Measurements from ENCODE around the gene GP1BB. TPM values are rescaled to one million over a fixed set of nuclear protein-coding genes. Genes with fewer than 3 reads are reported as not detected.

Gene GP1BB
- total RNA-seq, 1 donor from 2014 or later = 2.4 TPM

DNA sequence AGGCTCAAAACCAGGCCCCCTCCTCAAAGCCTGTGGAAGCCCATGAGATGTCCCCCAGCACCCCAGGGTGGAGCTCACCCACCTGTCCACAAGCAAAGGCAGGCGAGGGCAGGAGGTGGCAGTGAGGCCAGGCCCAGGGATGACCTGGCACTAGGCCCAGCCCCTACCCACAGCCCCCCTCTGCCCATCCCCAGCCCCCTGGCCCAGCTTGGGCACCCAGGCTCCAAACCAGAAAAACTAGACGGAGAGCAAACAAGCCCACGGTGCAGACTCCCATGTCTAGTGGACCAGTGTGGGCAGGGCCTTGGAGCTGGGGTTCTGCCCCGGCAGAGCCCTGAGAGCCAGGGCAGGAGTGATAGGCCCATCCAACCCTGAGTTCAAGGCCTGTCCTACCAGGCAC, 20.3 kb downstream of the GP1BB start:
- Mint-ChIP-seq H3K4me1 (ENCODE audit: unreplicated experiment) (peaks cover under 1% of the 10 kb centered on the region), H3K27me3 (no peaks in the 10 kb centered on the region), H3K4me3 (no peak overlapping the region), H3K27ac (no peak overlapping the region), H3K9me3 (no peaks in the 10 kb centered on the region), H3K36me3 (no peaks in the 10 kb centered on the region)
- no peak for DNase-seq (ENCODE audit: extremely low spot score, unreplicated experiment)
- TF ChIP-seq, protein P1, sequence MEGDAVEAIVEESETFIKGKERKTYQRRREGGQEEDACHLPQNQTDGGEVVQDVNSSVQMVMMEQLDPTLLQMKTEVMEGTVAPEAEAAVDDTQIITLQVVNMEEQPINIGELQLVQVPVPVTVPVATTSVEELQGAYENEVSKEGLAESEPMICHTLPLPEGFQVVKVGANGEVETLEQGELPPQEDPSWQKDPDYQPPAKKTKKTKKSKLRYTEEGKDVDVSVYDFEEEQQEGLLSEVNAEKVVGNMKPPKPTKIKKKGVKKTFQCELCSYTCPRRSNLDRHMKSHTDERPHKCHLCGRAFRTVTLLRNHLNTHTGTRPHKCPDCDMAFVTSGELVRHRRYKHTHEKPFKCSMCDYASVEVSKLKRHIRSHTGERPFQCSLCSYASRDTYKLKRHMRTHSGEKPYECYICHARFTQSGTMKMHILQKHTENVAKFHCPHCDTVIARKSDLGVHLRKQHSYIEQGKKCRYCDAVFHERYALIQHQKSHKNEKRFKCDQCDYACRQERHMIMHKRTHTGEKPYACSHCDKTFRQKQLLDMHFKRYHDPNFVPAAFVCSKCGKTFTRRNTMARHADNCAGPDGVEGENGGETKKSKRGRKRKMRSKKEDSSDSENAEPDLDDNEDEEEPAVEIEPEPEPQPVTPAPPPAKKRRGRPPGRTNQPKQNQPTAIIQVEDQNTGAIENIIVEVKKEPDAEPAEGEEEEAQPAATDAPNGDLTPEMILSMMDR (conservative IDR thresholded peaks at IDR 0.05) = no peak

DNA sequence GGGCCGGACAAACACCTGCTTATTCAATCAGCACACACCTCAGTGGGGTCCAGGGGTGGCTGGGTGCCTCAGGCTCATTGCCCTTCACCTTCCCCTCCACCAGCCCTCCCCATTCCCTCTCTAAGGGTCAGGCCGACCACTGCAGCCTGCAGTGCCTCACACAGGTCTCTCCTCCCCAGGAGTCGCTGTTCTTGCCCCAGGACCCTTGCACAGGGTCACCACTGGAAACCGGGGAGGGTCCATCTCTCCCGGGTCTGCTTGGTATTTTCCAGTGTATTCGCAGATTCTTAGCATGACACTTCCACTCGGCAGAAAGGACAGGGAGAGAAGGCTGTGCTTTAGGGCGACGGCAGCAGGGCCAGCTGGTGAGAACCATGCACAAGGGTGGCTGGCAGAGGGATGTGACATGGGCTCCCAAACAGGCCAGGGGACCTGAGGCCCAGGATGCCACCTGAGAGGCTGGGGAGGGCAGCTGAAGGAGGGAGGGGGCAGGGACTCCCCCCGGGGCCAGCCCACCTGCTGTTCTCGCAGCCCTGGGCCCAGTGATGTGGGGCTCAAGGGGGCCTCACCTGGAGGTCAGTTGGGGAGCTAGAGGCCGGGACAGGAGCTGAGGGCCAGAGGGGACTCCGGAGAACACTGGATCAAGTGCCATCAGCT, 21.1 kb downstream of the GP1BB start:
- H3K27ac Mint-ChIP-seq = no peak overlapping the region
- no peaks in the 10 kb centered on the region for H3K9me3 Mint-ChIP-seq
- peaks cover 5% of the 10 kb centered on the region for H3K4me1 Mint-ChIP-seq (ENCODE audit: unreplicated experiment)
- no peak for DNase-seq (ENCODE audit: extremely low spot score, unreplicated experiment)
- H3K36me3 Mint-ChIP-seq = no peaks in the 10 kb centered on the region
- TF ChIP-seq, protein P1 (conservative IDR thresholded peaks at IDR 0.05) = no peak
- H3K4me3 Mint-ChIP-seq = no peak overlapping the region
- peaks cover 4% of the 10 kb centered on the region for H3K27me3 Mint-ChIP-seq

DNA sequence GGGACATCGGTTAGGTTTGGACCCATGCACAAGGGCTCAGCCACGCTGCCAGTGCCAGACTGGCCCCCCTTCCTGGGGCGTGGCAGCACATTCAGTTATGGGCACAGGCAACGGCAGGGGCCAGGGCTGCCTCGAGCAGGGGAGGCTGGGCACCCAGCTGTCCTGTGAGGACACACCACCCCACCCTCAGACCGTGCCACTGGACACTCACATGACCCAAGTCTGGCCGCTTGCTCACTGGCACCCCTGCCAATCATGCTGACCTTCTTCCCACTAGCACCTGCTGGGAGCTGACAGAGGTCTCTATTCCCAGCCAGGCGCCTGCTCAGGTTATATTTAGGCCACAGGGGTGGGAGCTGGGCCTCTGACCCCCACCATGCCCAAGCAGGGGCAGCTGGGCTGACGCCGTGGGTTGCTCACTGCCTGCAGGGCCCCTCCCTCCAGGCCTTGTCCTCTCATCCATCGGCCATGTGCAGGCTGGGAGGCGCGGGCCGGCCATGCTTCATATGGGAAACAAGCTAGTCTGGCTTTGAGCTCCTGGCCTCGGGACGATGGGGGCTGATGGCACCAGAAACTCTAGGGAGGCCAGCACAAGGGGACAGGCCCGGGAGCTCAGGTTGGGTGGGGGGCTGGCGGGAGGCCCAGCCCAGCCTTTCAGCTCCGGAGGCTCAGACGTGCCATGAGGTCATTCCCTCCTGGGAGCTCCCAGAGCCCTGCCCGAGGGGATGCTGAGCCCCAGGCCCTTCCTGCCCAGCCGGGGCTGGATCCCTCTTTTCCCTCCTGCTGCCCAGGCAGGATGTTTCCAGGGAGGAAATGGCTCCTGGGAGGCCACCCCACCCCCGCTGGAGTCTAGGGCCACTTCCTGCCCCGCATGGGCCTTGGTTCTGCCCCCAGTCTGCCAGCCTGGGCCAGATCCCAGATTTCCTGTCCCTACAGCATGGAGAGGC, 22.1 kb downstream of the GP1BB start:
- Mint-ChIP-seq H3K4me1 (ENCODE audit: unreplicated experiment) (peaks cover 5% of the 10 kb centered on the region), H3K9me3 (no peaks in the 10 kb centered on the region), H3K4me3 (no peak overlapping the region), H3K27me3 (peaks cover 4% of the 10 kb centered on the region), H3K36me3 (no peaks in the 10 kb centered on the region), H3K27ac (no peak overlapping the region)
- TF ChIP-seq, protein P1 (conservative IDR thresholded peaks at IDR 0.05) = no peak
- DNase-seq (ENCODE audit: extremely low spot score, unreplicated experiment) = no peak

DNA sequence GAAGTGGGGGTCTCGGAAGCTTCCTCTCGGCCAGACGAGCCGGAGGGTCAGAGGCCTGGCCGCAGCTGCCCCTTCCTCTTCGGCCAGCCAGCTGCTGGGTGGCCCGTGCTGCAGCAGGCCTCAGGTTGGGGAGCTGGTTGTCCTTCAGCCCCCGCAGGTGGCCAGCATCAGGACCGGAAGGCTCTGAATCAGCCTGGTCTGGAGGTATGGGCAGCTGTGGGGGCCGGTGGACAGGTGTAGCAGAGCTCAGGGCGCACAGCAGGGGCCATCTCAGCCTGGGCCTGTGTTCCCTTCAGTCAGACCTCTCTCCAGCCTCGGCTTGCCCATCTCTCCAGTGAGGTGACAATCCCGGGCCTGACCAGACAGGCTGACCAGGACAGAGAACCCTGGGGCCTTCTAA, 23.4 kb downstream of the GP1BB start:
- Mint-ChIP-seq H3K36me3 (no peaks in the 10 kb centered on the region), H3K4me3 (no peak overlapping the region), H3K9me3 (no peaks in the 10 kb centered on the region), H3K27me3 (peaks cover 7% of the 10 kb centered on the region), H3K27ac (no peak overlapping the region), H3K4me1 (ENCODE audit: unreplicated experiment) (peaks cover 5% of the 10 kb centered on the region)
- DNase-seq (ENCODE audit: extremely low spot score, unreplicated experiment) = no peak
- TF ChIP-seq, protein P1 (conservative IDR thresholded peaks at IDR 0.05) = no peak

DNA sequence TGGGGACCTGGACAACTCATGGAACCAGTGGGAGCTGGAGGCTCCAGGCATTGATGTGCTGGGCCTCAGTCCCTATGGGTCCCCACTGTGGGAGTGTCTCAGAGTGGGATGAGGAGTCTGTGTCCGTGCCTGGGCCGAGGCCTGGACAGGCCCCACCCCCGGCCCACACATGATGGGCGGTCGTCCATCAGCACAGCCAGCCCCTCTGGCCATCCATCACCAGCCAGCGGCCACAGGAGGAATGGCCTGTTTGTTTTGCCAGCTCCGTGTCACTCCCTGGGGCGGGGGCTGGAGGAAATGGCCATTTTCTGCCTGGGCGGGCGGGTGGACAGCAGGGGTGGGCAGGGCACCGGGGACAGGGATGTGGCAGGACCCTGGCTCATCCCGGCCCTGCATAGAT, 24.2 kb downstream of the GP1BB start:
- TF ChIP-seq, protein P1 (conservative IDR thresholded peaks at IDR 0.05) = no peak
- Mint-ChIP-seq H3K27me3 (peaks cover 10% of the 10 kb centered on the region), H3K9me3 (no peaks in the 10 kb centered on the region)

More for the DNA sequence above, 24.2 kb downstream of the GP1BB start:
- DNase-seq (ENCODE audit: extremely low spot score, unreplicated experiment) = no peak
- Mint-ChIP-seq H3K4me3 (no peak overlapping the region), H3K4me1 (ENCODE audit: unreplicated experiment) (peaks cover 5% of the 10 kb centered on the region), H3K36me3 (no peaks in the 10 kb centered on the region), H3K27ac (no peak overlapping the region)

All from type B pancreatic cell (in vitro differentiated cells).